HG03097 (cell line): ENCODE measurements around the gene HHIP.

Experiments
- ATAC-seq: cut with Tn5 transposase; IDR thresholded peaks from one replicate; pipeline ENCODE4 v1.9.1; 2021; ENCODE audit not compliant: unreplicated experiment, low FRiP score

Gene HHIP, protein sequence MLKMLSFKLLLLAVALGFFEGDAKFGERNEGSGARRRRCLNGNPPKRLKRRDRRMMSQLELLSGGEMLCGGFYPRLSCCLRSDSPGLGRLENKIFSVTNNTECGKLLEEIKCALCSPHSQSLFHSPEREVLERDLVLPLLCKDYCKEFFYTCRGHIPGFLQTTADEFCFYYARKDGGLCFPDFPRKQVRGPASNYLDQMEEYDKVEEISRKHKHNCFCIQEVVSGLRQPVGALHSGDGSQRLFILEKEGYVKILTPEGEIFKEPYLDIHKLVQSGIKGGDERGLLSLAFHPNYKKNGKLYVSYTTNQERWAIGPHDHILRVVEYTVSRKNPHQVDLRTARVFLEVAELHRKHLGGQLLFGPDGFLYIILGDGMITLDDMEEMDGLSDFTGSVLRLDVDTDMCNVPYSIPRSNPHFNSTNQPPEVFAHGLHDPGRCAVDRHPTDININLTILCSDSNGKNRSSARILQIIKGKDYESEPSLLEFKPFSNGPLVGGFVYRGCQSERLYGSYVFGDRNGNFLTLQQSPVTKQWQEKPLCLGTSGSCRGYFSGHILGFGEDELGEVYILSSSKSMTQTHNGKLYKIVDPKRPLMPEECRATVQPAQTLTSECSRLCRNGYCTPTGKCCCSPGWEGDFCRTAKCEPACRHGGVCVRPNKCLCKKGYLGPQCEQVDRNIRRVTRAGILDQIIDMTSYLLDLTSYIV

DNA sequence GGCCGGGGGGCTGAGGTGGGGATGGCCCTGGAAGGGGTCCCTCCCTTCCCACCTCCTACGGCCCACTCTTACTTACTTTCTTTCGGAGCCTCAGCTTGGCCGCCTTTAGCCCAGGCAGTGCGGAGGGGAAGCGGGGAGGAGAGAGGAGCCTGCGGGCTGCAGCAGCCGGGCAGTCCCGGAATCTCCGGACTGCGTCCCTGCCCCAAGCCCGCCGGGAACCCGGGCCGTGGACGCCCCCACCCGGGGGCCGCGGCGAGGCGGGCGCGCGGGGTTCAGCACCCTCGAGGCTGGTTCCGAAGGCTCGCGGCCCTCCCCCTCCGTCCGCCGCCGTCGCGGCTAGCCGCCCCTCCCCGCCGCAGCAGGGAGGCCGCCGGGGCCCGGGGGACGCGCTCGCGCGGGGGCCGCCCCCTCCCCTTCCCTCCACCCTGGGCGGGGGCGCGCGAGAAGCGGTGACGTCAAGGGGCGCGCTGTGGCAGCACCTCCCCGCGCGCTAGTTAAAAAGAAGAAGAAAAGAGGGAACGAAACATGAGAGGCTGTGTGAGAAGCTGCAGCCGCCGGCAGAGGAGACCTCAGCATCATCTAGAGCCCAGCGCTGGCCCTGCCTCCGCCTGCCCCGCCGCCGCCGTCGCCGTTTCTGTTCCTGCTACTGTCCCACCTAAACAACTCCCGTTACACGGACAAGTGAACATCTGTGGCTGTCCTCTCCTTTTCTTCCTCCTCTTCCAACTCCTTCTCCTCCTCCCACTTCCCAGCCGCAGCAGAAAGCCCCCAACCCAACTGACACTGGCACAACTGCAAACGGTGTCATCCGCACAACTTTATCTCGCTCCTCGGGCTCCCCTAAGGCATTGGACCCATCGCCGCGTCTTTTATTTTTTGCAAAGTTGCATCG lies at the start of gene HHIP:
HHIP (plus strand) TSS at position 526 of the 892 bp plus-strand sequence. CDS start 520 bp downstream, outside the sequence.
- ATAC-seq, result no peak

DNA sequence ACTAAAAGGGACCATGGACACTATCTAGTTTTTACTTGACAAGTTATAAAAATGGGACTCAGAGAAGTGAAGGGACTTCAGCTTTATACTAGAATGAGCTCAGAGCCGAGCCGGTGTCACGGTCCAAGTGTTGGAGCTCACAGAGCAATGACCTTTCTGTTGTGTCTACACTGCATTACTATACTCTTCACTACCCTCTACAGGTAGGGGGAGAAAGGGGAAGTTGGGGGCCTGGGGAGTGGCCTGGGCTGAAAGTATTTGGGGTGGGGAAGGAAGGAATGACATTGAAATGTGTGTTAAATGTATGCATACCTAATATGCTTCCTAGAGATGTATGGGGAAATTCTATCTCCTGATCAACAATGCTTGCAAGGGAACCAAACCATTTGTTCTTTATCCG lies 48.8 kb upstream of the HHIP start:
- ATAC-seq, result no peak

DNA sequence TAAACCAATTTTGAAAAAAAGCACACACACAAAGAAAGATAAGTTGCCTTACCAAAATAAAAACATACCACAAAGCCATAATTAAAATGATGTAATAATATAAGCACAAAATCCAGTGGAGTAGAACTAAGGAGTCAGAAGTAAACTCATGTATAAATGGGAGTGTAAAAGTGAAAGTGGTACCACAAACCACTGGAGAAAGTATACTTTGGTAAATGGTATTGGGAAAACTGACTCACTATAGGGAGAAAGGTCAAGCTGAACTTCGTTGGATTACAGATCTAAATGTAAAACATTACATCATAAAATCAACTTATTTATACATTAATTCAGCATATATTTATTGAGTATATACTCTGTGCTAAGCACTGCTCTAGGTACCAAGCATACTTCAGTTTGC lies 46.3 kb upstream of the HHIP start:
- no peak for ATAC-seq

DNA sequence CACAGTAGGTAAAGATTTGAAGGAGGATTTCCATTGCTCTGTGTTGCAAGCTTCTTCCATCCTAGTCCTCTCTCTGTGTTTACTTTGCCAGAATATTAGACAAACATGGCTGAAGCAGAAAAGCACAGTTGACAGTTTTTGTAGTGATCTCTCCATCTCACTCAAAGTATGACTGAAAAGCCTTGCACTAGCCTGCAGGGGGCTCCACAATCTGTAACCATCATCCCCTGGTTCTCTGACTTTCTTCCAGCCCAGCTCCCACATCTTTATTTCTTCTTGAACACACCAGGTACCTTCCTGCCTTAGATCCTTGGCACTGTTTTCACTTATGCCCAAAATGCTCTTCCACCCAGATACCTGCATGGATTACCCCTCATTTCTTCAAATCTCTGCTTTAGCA lies 34.1 kb upstream of the HHIP start:
- no peak for ATAC-seq

DNA sequence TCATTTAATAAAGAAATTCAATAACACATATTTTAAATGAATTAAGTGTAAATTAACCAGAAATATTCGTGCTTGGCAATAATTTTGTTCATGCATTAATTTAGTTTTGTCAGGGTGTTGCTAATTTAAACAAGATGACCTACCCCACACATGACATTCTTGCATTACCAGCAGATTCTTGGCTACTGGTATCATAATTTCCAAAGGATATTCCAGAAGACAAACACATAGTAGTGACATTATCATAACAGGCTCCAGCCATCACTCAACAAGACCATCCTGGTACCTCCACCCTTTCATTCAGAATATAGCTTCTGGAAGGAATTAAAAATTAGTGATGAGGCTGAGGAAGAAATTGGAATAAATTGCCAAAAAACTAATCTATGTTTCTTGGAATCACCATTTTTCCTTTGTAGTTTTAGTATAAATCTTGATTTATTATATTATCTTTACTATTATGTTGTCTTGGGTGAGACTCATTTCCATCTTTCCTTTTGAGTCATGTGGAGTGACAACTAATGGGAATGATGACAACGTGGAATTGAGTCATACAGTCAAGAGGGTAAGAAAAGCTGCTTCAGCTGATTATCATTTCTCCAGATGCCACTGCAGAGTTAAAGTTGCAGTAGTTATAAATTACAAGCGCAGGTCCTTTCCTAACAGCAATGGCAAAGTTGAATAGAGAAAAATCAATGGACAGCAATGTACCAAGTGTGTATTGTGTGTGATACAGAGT lies 30.9 kb upstream of the HHIP start:
- no peak for ATAC-seq

DNA sequence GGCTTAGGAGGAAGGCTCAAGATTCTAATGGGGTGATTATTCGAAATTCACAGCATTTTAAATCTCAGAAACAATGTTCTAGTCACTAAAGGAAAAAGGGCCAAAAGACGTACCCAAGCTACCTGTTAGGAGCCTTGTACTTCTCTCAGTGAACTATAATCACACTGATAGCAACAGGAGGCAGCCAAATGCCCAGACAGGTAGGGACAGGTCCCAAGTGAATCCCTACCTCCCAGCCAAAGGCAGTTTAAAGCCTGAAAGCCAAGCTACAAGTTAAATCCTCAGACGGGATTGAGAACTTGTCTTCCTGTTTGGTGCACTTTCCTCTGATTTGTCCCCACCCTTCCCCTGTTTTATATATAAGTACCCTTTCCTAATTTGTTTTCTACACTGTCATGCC lies 24.3 kb upstream of the HHIP start:
- no peak for ATAC-seq

DNA sequence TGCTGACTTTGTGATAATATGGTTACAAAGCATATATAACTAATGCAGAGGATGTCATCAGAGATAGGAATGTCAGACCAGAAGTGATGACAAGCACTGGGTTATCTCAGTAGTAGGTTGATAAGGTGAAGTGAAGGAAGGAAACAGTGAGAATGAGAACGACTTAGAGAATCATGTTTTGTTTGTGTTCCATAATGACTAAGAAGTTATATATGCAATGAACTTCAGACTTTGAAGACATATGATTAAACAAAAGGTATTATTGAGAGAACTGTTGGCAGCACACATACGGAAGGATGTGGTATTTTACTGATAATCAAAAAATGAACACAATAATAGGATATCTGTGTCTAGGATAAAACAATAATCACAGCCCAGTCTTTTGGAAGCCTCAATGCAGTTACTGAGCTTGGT lies 18.3 kb upstream of the HHIP start:
- ATAC-seq, result no peak

DNA sequence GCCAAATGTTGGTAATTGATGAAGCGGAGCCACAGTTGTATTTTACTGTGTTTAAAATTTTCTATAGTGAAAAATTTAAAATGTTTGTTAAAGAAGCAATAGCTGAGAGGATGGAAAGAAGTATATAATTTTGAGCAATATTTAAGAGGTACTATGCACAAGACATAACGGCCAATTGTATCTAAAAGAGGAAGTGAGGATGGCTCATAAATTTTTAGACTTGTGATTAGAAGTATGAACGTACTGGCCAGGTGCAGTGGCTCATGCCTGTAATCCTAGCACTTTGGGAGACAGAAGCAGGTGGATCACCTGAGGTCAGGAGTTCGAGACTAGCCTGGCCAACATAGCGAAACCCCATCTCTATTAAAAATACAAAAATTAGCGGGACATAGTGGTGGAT lies 12.7 kb upstream of the HHIP start:
- ATAC-seq, result no peak

DNA sequence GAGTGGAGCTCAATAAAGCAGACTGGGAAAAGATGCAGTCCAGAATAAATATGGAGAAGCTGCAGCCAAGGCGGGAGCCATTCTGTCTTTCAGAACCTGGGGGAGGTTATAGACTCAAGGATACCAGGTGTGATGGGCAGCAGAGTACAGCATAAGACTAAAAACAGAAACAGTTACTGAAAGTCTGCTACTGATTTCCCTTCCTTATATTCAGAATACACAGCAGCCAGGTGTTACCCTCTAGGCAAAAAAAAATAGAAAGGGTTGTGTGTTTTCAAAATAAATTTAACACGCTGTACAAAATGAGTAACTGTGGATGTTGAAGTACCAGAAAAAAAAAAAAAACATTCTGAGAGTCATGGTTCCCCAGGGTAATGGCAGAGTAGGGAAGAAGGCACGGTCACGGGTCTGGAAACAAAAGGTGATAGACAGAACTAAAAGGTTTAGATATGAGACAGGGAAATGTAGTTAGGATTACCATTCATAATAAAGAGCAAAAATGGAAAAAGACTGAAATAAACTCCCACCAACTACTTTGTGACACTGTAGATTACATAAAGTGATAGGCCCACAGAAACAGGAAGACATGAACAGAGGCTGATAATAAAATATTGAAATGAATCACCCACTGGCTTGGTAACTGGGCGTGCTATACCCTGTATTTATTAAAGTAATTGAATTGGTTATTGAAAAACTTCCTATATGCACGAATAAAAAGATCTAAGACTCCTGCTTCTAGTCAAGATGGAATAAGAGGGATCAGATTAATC lies 10.8 kb upstream of the HHIP start:
- peak; percentile 99 for ATAC-seq

DNA sequence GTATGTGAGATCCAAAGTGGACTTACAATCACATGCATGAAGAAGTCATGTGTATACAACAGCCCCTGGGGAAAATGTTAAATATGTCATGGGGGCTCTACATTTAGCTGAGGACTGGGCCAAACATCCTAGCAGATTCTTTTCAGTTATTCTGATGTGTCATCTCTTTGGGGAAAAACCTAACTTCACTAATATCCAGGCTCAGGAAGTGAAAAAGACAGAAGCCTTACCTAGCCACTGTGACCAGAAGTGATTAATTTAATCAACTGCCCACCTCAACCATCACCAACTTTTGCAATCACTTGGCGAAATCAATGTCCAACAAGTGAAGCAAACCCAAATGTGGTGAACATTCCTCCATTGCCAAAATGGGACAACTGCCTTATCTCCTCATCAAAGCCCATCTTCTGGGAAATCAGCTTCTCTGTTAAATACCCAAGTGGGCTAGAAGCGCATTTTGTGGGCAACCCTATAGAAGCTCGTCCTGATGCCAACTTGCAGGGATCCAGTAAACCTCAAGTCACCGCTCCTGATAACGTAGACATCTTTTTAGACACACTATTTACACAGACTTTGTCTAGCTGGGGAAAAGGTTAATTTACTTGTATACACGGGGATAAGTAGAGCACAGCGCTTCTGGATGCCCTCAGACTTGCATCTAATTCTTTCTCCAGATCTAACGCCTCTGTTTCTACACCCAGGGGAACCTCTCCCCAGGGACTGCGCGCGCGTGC lies 1.4 kb upstream of the HHIP start:
- no peak for ATAC-seq

DNA sequence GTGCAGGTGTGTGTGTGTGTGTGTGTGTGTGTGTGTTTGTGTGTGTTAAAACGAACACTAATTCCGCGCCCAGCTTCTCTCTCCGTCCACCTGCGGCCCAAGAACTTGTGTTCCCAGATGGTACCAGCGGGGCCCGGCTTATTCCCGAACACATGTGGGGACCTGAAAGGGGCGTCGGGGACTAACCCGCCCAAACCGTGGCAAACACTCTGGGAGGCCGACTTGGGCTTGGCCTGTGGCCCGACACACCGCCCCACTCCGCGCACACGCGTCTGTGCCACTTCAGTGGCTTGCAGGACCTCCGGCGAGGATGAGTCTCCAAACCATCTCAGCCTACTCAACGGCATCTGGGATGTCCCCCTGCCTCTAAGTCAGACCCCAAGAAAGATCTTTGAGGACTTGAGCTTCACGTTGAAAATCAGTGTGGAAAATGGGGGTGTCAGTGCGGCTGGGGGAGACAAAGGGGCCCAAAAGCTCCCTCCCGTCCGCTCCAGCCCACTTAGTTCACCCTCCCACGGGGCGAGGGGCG lies 790 bp upstream of the HHIP start:
- no peak for ATAC-seq

DNA sequence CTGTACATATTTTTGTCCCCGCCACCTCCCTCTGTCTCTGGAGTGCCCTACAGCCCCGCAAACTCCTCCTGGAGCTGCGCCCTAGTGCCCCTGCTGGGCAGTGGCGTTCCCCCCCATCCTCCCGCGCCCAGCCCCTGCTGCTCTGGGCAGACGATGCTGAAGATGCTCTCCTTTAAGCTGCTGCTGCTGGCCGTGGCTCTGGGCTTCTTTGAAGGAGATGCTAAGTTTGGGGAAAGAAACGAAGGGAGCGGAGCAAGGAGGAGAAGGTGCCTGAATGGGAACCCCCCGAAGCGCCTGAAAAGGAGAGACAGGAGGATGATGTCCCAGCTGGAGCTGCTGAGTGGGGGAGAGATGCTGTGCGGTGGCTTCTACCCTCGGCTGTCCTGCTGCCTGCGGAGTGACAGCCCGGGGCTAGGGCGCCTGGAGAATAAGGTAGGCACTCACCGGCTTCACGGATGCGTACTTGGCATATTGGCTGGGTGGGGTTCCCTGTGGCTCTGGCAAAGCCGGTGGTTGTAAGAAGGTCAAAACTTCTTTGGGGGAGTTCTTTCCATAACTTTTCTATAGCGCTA lies 653 bp downstream of the HHIP start:
- no peak for ATAC-seq

DNA sequence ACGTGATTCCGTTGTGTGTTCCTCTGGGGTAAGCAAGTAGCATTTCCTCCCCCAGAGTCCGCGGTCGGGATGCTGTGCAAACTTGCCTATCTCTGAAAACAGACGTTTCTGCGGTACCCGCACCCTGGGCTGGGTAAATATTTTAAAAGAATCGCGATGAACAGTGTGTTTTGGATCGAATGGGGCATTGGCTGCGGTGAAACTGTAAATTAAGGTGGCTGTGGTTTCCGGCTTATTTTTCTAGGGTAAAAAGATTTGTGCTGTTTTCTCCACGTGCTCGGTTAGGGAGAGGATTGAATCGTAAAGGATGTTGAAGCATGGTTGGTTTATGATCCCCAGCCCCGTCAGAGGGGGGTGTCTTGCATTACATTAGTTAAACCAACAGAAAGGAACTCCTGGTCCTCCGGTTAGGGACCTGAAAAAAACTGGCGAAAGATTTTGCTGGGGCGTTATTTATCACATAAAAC lies 1.2 kb downstream of the HHIP start:
- no peak for ATAC-seq

DNA sequence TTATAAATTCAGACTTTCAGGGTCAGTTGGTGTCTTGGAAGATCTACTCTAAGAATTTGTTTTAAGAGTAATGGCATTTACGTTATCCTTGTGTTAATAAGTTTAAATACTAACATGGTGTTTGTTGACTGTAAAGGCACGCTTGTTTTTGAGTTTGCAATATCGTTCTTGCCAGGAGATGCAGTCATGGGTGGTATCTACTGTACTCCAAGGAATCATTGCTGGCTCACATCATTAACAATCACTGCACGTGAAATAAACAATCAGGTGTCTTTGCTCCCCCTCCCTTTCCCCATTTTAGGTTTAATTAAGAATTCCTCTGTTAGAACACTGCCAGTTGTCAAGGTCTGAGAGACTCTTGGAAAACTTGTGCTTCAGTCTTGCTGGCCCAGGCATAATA lies 1.6 kb downstream of the HHIP start:
- no peak for ATAC-seq

DNA sequence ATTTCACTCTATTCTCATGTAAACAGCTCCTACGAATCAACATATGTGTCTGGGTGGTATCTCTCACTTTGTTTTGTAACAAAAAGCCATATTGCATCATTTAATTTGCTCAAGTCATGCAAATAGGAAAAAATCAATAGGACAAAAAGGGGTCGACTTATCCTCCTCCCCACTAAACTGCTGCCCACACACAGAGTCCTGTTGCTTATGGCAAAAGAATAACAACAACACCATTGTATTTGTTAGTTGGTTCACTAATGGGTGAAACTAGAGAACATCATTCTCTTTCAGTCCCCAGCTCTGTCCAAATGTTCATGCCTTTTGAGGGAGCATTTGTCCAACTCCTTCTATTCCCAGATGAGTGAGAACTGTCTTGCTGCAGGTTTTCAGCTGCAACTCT lies 2.1 kb downstream of the HHIP start:
- no peak for ATAC-seq

DNA sequence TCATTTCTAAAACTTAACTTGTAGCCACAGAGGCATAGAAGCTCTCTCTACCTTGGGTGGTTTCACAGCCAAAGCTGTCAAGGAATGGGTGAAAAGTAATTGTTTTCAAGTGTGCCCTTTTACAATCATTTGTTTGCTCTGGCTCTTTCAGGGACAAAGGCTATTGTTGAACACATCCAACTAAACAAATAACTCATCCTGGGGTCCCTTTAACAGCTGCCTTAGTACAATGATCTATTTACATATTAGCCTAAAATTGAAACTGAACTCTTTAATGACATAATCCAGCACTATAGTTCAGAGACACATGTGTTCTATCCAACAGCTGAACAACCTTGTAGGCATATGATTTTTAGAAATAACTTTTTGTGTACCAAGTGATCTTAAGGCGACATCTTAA lies 3.7 kb downstream of the HHIP start:
- ATAC-seq, result no peak

DNA sequence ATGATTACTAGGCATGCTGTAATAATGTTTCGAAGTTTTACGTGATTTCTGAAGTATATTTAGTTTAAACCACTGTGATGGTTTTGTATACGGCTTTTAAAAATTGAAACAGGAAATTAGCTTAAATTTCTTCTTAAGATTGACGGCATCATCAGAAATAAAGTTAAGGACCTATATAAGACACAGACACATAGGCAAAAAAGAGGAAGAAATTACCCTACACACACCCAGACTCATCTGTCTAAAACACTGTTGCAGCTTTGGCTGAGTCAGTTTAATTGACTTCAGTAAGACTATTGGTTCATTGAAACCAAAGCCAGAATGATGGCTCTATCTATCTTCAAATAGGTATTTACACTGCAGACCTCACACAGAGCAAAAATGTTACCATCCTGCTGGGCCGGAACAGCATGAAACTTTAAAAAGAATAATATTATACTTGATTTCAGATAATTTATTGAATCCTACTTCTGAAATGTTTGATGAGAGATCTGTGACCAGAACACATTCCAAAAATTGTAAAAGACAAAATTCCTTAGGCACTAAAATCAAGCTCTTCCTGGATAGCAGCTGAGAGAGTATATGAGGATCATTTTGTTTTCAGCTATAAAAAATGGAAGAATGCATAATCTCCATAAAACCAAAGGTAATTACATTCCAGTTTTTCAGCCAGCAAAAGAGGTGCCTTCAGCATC lies 4.5 kb downstream of the HHIP start:
- ATAC-seq, result no peak
